HL-60 (cell line): ENCODE results near the gene VEGFD.

Source experiments
- DNase-seq, 2 experiments: peaks; one replicate each; pipeline ENCODE4 v3.0.0-alpha.2; 2010 to 2020; ENCODE audit warnings: low read depth in 1 of 2, low spot score in 1 of 2
- H3K27ac ChIP-seq: fragments of 250-450 bp; sonication (Bioruptor Pico); replicated peaks from 2 replicates; pipeline ENCODE4 v1.5.1; 2020; ENCODE audit warnings: mild to moderate bottlenecking, moderate library complexity
- H3K27me3 ChIP-seq: fragments of 250-450 bp; sonication (Bioruptor Pico); 2 replicates; pipeline ENCODE4 v1.5.1; 2021; ENCODE audit warnings: mild to moderate bottlenecking, moderate library complexity; ENCODE audit not compliant: insufficient read depth, poor library complexity, severe bottlenecking
- H3K4me3 ChIP-seq: replicated peaks from 2 replicates; pipeline ENCODE4 v1.5.1; 2011; ENCODE audit warnings: mild to moderate bottlenecking, control low read depth, low read length; ENCODE audit not compliant: insufficient read depth
- CTCF ChIP-seq: IDR thresholded peaks from one replicate; pipeline ENCODE4 v1.5.1; 2011; ENCODE audit warnings: low read length, control low read depth, inconsistent platforms; ENCODE audit not compliant: insufficient read depth
- GABPA ChIP-seq: IDR thresholded peaks from 2 replicates; pipeline ENCODE4 v1.6.1; 2012; ENCODE audit warnings: low read depth
- POLR2AphosphoS5 ChIP-seq: IDR thresholded peaks from 2 replicates; pipeline ENCODE4 v1.6.1; 2012; ENCODE audit warnings: low read depth
- REST ChIP-seq: IDR thresholded peaks from 2 replicates; pipeline ENCODE4 v1.6.1; 2012; ENCODE audit warnings: low read depth; ENCODE audit not compliant: insufficient replicate concordance
- SPI1 ChIP-seq: IDR thresholded peaks from 2 replicates; pipeline ENCODE4 v1.6.1; 2012; ENCODE audit warnings: low read depth, mild to moderate bottlenecking, borderline replicate concordance

The VEGFD gene

GRCh38 chrX:15366506-15367352 is 17.5 kb downstream of the VEGFD start:
- H3K4me3 ChIP-seq = no peak overlapping the region
- no peak overlapping the region; the same call in 1 of the 2 replicates for H3K27ac ChIP-seq
- peak; percentile 7 to 54 for DNase-seq
- TF ChIP-seq SPI1 (no peak; the same call in 1 of the 2 replicates), CTCF (no peak), REST (no peak), GABPA (no peak), POLR2AphosphoS5 (no peak)
- no peaks in the 10 kb centered on the region for H3K27me3 ChIP-seq

GRCh38 chrX:15359701-15360100 is 24.5 kb downstream of the VEGFD start:
- TF ChIP-seq SPI1 = no peak
- no peak for TF ChIP-seq REST
- no peak for TF ChIP-seq GABPA
- no peak for TF ChIP-seq POLR2AphosphoS5
- no peak for TF ChIP-seq CTCF

GRCh38 chrX:15358533-15358932 is 25.7 kb downstream of the VEGFD start:
- Histone ChIP-seq H3K27me3 (no peaks in the 10 kb centered on the region), H3K4me3 (no peak overlapping the region), H3K27ac (no peak overlapping the region)
- TF ChIP-seq POLR2AphosphoS5 = no peak
- no peak for TF ChIP-seq CTCF
- TF ChIP-seq GABPA = no peak
- no peak for TF ChIP-seq REST
- no peak for TF ChIP-seq SPI1
- no peak for DNase-seq

More at GRCh38 chrX:15359701-15360100, 24.5 kb downstream of the VEGFD start:
- DNase-seq = no peak
- no peak overlapping the region for H3K27ac ChIP-seq
- no peak overlapping the region for H3K4me3 ChIP-seq
- H3K27me3 ChIP-seq = no peaks in the 10 kb centered on the region
